ENCODE data around the gene ZNF557. TPM values are rescaled to one million over a fixed set of nuclear protein-coding genes. Genes with fewer than 3 reads are reported as not detected.

Gene ZNF557
- polyA plus RNA-seq, 1 experiment = 3.1 TPM

DNA sequence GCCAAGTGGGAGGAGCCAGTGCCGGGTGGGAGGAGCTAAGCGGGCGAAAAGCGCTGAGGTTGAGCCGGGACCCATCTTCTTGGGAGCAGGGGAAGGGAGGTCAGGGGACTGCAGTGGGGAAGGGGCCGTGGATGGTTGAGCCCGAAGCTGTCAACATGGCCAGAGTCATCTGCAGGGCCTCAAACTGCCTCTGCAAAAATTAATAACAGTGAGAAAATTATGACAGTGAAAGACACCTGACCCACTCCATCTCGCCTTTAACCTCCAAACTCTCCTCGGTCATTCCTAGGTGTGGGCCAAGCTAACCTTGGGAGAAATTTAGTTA is 30.1 kb downstream of the ZNF557 start:
- H3K36me3 ChIP-seq (ENCODE audit: control insufficient read depth, insufficient read depth, low read length) = no peaks in the 10 kb centered on the region
- ChIA-PET CTCF (interaction anchor here (0.6 to 5.9 kb wide), 10 partner anchors 10 to 581 kb away, joined by 3 to 83 read pairs (median 4); partner anchors contain the start of gene TRAPPC5), POLR2A (interaction anchor here (0.7 to 0.9 kb wide), 3 partner anchors 31 to 726 kb away, joined by 3 read pairs; no protein-coding TSS in a partner anchor)
- peak; percentile 26 for DNase-seq (ENCODE audit: low read depth)
- TF ChIP-seq CTCF (IDR thresholded peaks at IDR 0.05; ENCODE audit: insufficient read depth, low read depth, low read length) = no peak
- H3K27me3 ChIP-seq (ENCODE audit: control insufficient read depth, insufficient read depth, low read length) = no peaks in the 10 kb centered on the region; the same call in 1 of the 2 replicates
- H3K4me3 ChIP-seq (ENCODE audit: low read depth, low read length) = peak overlapping the region; percentile 91

- ChIA-PET CTCF (interaction anchor here (0.9 to 5.9 kb wide), 23 partner anchors 9 to 700 kb away, joined by 3 to 83 read pairs (median 4); partner anchors contain the start of genes ARHGEF18 and INSR), POLR2A (no interaction called here)
- no peak overlapping the region for H3K4me3 ChIP-seq (ENCODE audit: low read depth, low read length)
- no peak for DNase-seq (ENCODE audit: low read depth)
- TF ChIP-seq CTCF (IDR thresholded peaks at IDR 0.05; ENCODE audit: insufficient read depth, low read depth, low read length) = no peak
- no peaks in the 10 kb centered on the region; the same call in 1 of the 2 replicates for H3K27me3 ChIP-seq (ENCODE audit: control insufficient read depth, insufficient read depth, low read length)
- no peaks in the 10 kb centered on the region for H3K36me3 ChIP-seq (ENCODE audit: control insufficient read depth, insufficient read depth, low read length)
Observed at GRCh38 chr19:7101498-7102253, 32.2 kb downstream of the ZNF557 start.

DNA sequence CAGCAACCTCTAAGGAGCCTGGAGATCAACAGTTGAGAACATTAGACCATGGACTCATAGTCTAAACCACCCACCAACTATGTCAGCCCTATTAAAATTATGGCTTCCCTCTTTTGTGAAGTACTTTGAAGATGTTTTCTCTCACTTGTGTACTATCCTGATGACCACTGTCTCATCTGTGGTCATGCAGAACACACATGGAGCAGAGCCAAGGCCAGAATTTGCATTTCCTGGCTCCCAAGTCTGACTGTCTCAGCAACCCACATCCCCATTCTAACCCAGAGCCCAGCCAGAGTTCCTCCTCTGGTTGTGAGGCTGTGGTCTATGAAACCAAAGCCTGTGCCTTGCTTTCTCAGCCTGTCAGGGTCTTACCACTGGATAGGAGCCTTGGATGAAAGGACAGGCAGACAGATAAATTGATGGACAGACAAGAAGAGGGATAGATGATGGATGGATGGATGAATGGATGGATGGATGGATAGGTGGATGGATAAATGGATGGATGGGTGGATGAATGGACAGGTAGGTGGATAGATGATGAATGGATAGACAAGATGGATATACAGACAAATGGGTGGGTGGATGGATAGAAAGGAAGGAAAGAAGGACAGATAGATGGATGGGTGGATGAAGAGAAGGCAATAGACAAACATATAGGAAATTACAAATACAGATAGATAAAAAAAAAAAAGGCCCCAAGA is 35.4 kb downstream of the ZNF557 start:
- CTCF ChIA-PET = no interaction called here
- POLR2A ChIA-PET = no interaction called here

DNA sequence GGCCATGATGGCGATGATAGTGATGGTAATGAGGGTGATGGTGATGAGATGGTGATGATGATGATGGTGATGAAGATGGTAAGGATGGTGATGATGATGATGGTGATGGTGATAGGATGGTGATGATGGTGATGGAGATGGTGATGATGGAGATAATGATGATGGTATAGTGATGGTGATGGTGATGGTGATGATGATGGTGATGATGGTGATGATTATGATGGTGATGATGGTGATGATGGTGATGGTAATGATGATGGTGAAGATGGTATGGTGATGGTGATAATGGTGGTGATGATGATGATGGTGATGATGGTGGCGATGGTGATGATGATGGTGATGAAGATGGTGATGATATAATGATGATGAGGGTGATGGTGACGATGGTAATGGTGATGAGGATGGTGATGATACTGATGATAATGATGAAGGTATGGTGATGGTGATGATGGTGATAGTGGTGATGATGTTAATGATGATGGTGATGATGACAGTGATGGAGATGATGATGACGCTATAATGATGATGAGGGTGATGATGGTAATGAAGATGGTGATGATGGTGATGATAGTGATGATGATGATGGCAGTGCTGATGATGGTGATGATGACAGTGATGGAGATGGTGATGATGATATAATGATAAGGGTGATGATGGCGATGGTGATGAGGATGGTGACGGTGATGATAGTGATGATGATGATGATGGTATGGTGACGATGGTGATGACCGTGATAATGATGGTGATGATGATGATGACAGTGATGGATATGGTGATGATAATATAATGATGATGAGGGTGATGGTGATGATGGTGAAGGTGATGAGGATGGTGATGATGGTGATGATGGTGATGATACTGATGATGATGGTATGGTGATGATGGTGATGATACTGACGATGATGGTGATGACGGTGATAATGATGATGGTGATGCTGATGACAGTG is 37.5 kb downstream of the ZNF557 start:
- H3K27me3 ChIP-seq (ENCODE audit: control insufficient read depth, insufficient read depth, low read length) = no peaks in the 10 kb centered on the region; the same call in 1 of the 2 replicates
- ChIA-PET POLR2A (no interaction called here), CTCF (no interaction called here)

More for the DNA sequence above, 35.4 kb downstream of the ZNF557 start:
- Histone ChIP-seq H3K36me3 (ENCODE audit: control insufficient read depth, insufficient read depth, low read length) (no peaks in the 10 kb centered on the region), H3K27me3 (ENCODE audit: control insufficient read depth, insufficient read depth, low read length) (no peaks in the 10 kb centered on the region; the same call in 1 of the 2 replicates), H3K4me3 (ENCODE audit: low read depth, low read length) (no peak overlapping the region)
- DNase-seq (ENCODE audit: low read depth) = no peak
- no peak for TF ChIP-seq CTCF (IDR thresholded peaks at IDR 0.05; ENCODE audit: insufficient read depth, low read depth, low read length)

More for the DNA sequence above, 37.5 kb downstream of the ZNF557 start:
- Histone ChIP-seq H3K4me3 (ENCODE audit: low read depth, low read length) (no peak overlapping the region), H3K36me3 (ENCODE audit: control insufficient read depth, insufficient read depth, low read length) (no peaks in the 10 kb centered on the region)
- TF ChIP-seq CTCF (IDR thresholded peaks at IDR 0.05; ENCODE audit: insufficient read depth, low read depth, low read length) = no peak
- no peak for DNase-seq (ENCODE audit: low read depth)
